Measurements from ENCODE around the gene OVOL1. TPM values are rescaled to one million over a fixed set of nuclear protein-coding genes. Genes with fewer than 3 reads are reported as not detected.

Gene OVOL1
- total RNA-seq, 2 donors from 2014 or later: 3.4 to 5.5 TPM

DNA sequence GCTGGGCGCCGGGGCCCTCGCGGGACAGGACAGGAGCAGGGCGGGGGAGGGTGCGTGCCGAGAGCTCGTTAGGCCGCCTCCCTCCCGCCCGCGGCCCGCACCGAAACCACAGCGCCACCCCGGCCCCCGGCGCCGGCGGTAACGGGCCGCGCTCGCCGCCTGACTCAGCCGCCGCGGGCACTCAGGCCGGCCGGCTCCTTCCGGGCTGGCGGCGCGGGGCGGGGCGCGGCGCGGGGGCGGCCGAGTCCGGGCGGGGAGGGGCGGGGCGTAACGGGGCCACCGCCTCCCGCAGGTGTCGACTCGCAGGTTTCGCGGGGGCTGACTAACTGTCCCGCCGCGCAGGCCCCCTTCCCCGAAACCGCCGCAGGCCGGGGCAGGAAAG is 6.1 kb upstream of the OVOL1 start, which contains the start of gene AP5B1:
Gene AP5B1, minus strand, starts transcription at position 207 of the 382 bp plus-strand sequence. CDS start 385 bp downstream, outside the sequence.
- Mint-ChIP-seq H3K9me3 (no peaks in the 10 kb centered on the region), H3K36me3 (ENCODE audit: low read depth) (peaks cover 17% of the 10 kb centered on the region), H3K4me3 (peak within 1 kb of the TSS; percentile 81), H3K27me3 (ENCODE audit: insufficient read depth) (peaks cover 36% of the 10 kb centered on the region), H3K4me1 (peaks cover 4% of the 10 kb centered on the region), H3K27ac (peak within 1 kb of the TSS; percentile 82)
- TF ChIP-seq, protein P1, sequence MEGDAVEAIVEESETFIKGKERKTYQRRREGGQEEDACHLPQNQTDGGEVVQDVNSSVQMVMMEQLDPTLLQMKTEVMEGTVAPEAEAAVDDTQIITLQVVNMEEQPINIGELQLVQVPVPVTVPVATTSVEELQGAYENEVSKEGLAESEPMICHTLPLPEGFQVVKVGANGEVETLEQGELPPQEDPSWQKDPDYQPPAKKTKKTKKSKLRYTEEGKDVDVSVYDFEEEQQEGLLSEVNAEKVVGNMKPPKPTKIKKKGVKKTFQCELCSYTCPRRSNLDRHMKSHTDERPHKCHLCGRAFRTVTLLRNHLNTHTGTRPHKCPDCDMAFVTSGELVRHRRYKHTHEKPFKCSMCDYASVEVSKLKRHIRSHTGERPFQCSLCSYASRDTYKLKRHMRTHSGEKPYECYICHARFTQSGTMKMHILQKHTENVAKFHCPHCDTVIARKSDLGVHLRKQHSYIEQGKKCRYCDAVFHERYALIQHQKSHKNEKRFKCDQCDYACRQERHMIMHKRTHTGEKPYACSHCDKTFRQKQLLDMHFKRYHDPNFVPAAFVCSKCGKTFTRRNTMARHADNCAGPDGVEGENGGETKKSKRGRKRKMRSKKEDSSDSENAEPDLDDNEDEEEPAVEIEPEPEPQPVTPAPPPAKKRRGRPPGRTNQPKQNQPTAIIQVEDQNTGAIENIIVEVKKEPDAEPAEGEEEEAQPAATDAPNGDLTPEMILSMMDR (conservative IDR thresholded peaks at IDR 0.05): no peak
- H3K27ac ChIP-seq (ENCODE audit: low read depth, low read length): no peak within 1 kb of the TSS
- H3K4me3 ChIP-seq (ENCODE audit: low read length): peak within 1 kb of the TSS; percentile 80
- H3K4me1 ChIP-seq (ENCODE audit: control insufficient read depth, insufficient read depth, low read length): no peaks in the 10 kb centered on the region
- DNase-seq: peak; percentile 86
- H3K27me3 ChIP-seq (ENCODE audit: control insufficient read depth, insufficient read depth, low read length, poor library complexity, severe bottlenecking): peaks cover 36% of the 10 kb centered on the region
- WGBS, 2 experiments (ENCODE audit: insufficient coverage in 1 of 2, insufficient read length in 1 of 2): 0 to 2% methylated on average over 11 to 59 of the region's 59 CpGs
- no peaks in the 10 kb centered on the region for H3K9me3 ChIP-seq (ENCODE audit: control insufficient read depth, low read length)
- peak within 1 kb of the TSS; percentile 53 for H3K9ac ChIP-seq (ENCODE audit: extremely low read depth, low read length, poor library complexity, severe bottlenecking)
- peaks cover 33% of the 10 kb centered on the region for H3K36me3 ChIP-seq (ENCODE audit: control insufficient read depth, insufficient read depth, low read length)

DNA sequence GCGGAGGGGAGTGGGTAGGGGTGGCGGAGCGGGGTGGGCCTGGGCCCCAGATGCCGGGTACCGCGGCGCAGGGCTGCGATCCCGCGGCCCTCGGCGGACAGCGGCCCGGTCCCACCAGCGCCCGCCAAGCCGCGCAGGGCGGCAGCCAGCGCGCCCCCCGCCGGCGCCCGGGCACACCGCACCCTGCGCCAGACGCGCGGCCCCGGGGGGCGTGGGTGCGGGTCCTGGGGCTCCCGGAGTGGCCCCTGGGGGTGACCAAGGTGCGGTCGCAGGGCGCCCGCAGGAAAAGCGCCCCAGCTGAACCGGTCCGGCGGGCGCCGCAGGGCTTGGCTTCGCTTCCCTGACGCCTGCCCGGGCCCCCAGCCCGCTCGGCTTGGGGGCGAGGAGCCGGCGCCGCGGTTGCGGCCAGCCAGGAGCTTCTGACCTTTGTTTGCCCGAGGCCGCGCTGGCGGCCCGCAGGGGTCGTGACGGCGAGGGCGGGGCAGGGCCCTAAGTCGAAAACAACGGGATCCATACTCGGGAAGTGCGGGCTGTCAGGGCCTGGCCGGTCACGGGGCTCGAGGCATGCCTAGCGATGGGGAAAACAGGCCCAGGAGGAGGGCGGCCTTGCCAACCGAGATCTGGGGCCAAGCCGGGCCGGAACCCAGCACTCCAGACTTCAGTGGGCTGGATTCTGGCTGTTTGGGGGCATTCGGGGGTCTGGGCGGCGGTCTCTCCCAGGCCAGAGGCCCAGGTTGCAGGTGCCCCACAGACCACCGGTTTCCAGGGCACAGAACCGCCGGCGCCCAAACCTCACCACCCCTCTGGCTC is 5.5 kb upstream of the OVOL1 start:
- H3K27me3 ChIP-seq (ENCODE audit: control insufficient read depth, insufficient read depth, low read length, poor library complexity, severe bottlenecking): peaks cover 41% of the 10 kb centered on the region

DNA sequence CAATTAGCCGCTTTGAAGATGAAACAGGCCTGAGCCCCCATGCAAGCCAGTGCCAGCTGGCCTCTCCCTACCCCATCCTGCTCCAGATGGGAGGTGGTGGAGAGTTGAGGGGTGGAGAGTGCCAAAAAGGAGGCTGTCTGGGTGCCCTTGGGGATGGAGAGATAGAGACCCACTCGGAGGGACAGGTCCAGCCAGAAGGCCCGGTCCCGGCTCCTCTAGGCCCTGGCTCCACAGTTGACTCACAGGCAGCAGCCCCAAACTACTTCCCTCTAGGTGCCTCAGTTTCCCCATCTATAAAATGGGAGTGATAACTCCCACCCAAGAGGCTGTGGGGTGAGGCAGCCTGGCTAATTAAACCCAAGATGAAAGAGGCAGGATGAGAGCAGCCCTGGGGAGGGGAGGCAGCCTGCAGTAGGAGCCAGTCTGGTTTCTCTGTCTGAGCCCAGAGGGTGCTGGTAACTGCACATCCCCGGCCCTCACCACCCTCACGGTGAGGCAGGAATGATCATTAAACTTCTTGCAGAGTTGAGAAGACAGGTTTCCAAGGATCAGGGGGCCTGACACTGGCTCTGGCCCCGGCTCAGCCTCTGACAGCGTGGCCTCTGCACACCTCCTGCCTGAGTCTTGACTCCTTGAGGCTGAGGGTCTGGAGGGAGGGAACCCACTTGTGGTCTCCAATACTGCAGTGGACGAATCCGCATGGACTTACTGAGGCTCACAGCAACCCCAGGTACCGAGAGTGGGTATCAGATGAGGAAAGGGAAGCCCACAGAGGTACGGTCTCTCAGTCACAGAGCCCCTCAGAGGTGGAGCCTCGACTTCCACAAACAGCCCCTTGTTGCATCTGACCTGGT is 4.7 kb upstream of the OVOL1 start:
- H3K4me1 ChIP-seq (ENCODE audit: control insufficient read depth, insufficient read depth, low read length): no peaks in the 10 kb centered on the region
- peak; percentile 43 for DNase-seq
- Mint-ChIP-seq H3K4me3 (peak overlapping the region; percentile 32), H3K36me3 (ENCODE audit: low read depth) (peaks cover 10% of the 10 kb centered on the region), H3K27ac (no peak overlapping the region), H3K27me3 (ENCODE audit: insufficient read depth) (peaks cover 47% of the 10 kb centered on the region), H3K9me3 (no peaks in the 10 kb centered on the region), H3K4me1 (peaks cover 4% of the 10 kb centered on the region)
- no peaks in the 10 kb centered on the region for H3K9me3 ChIP-seq (ENCODE audit: control insufficient read depth, low read length)
- H3K27me3 ChIP-seq (ENCODE audit: control insufficient read depth, insufficient read depth, low read length, poor library complexity, severe bottlenecking): peaks cover 47% of the 10 kb centered on the region
- no peak overlapping the region for H3K4me3 ChIP-seq (ENCODE audit: low read length)
- peaks cover 22% of the 10 kb centered on the region for H3K36me3 ChIP-seq (ENCODE audit: control insufficient read depth, insufficient read depth, low read length)
- 96 to 97% methylated on average over 6 to 13 of the region's 13 CpGs for WGBS, 2 experiments (ENCODE audit: insufficient coverage in 1 of 2, insufficient read length in 1 of 2)
- TF ChIP-seq, protein P1 (conservative IDR thresholded peaks at IDR 0.05): no peak
- no peak overlapping the region for H3K27ac ChIP-seq (ENCODE audit: low read depth, low read length)
- H3K9ac ChIP-seq (ENCODE audit: extremely low read depth, low read length, poor library complexity, severe bottlenecking): no peak overlapping the region

More for the DNA sequence above, 5.5 kb upstream of the OVOL1 start:
- peak; percentile 90 for DNase-seq
- Histone ChIP-seq H3K9ac (ENCODE audit: extremely low read depth, low read length, poor library complexity, severe bottlenecking) (no peak overlapping the region), H3K9me3 (ENCODE audit: control insufficient read depth, low read length) (no peaks in the 10 kb centered on the region), H3K27ac (ENCODE audit: low read depth, low read length) (no peak overlapping the region), H3K4me3 (ENCODE audit: low read length) (no peak overlapping the region), H3K36me3 (ENCODE audit: control insufficient read depth, insufficient read depth, low read length) (peaks cover 30% of the 10 kb centered on the region), H3K4me1 (ENCODE audit: control insufficient read depth, insufficient read depth, low read length) (no peaks in the 10 kb centered on the region)
- H3K4me3 Mint-ChIP-seq: peak overlapping the region; percentile 32
- H3K27me3 Mint-ChIP-seq (ENCODE audit: insufficient read depth): peaks cover 41% of the 10 kb centered on the region
- H3K27ac Mint-ChIP-seq: no peak overlapping the region
- H3K4me1 Mint-ChIP-seq: peaks cover 4% of the 10 kb centered on the region
- WGBS, 2 experiments (ENCODE audit: insufficient coverage in 1 of 2, insufficient read length in 1 of 2): 14 to 18% methylated on average over 27 to 83 of the region's 83 CpGs
- H3K36me3 Mint-ChIP-seq (ENCODE audit: low read depth): peaks cover 17% of the 10 kb centered on the region
- H3K9me3 Mint-ChIP-seq: no peaks in the 10 kb centered on the region
- TF ChIP-seq, protein P1 (conservative IDR thresholded peaks at IDR 0.05): peak; percentile 56

Data from endodermal cell (in vitro differentiated cells).